ENCODE results near the gene SMIM30.

SMIM30 gene

DNA sequence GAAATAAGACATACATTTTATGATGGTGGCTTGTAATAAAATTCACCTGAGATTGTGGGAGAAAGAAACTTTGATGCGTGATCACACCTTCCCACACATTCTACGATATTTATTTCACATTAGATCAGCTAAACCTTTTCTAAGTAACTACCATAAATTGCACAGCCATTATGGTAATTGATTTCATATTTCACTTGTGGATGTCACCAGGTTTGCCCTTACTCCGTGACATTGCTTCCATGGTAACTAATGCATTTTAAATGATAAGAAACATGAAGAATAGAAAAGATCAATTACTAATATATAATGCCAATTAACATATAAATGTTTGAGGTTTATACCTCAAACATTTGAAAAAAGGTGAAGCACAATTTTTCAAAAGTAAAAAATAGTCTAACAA lies 35.8 kb upstream of the SMIM30 start:
- Histone ChIP-seq H3K27ac (no peak overlapping the region), H3K79me2 (no peaks in the 10 kb centered on the region), H3K4me2 (ENCODE audit: low read length) (no peak overlapping the region), H2AFZ (no peak overlapping the region), H3K9ac (no peak overlapping the region), H3K4me1 (no peaks in the 10 kb centered on the region), H3K36me3 (ENCODE audit: control insufficient read depth, insufficient read depth, low read length) (no peaks in the 10 kb centered on the region), H3K9me3 (ENCODE audit: control insufficient read depth, low read length) (no peaks in the 10 kb centered on the region), H3K4me3 (ENCODE audit: low read depth, low read length) (no peak overlapping the region), H3K27me3 (ENCODE audit: control insufficient read depth, insufficient read depth, low read length) (no peaks in the 10 kb centered on the region)
- TF ChIP-seq CTCF (IDR thresholded peaks at IDR 0.05) = no peak

DNA sequence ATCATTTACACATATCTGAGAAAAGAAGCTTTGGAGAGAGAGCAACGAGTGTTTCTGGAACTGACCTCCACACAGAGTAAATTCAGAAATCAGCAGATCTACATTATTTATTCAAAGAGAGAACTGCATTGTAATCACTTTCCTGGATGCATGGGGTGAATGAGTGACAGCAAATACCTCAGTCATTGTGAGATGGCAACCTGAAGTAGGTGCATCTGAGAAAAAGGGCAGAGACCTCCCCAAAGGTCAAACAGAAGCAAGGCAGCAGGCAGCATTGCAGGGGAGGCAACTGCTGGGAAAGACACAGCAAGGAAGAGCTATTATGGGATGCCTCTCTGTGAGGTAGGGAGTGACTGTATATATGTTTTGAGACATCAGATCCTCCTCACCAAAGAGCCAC lies 26.5 kb upstream of the SMIM30 start:
- Histone ChIP-seq H3K27ac (no peak overlapping the region), H3K9ac (no peak overlapping the region), H3K4me1 (peaks cover 3% of the 10 kb centered on the region), H3K36me3 (ENCODE audit: control insufficient read depth, insufficient read depth, low read length) (no peaks in the 10 kb centered on the region), H3K27me3 (ENCODE audit: control insufficient read depth, insufficient read depth, low read length) (no peaks in the 10 kb centered on the region), H3K79me2 (no peaks in the 10 kb centered on the region), H3K4me2 (ENCODE audit: low read length) (no peak overlapping the region), H3K4me3 (ENCODE audit: low read depth, low read length) (no peak overlapping the region), H3K9me3 (ENCODE audit: control insufficient read depth, low read length) (no peaks in the 10 kb centered on the region), H2AFZ (peak overlapping the region; percentile 43)
- TF ChIP-seq CTCF (IDR thresholded peaks at IDR 0.05) = no peak

GRCh38 chr7:113143486-113144257 lies 25.3 kb upstream of the SMIM30 start:
- Histone ChIP-seq H3K4me3 (ENCODE audit: low read depth, low read length) (no peak overlapping the region), H3K4me1 (peaks cover 3% of the 10 kb centered on the region), H3K79me2 (no peaks in the 10 kb centered on the region), H3K27ac (no peak overlapping the region), H3K9me3 (ENCODE audit: control insufficient read depth, low read length) (no peaks in the 10 kb centered on the region), H3K27me3 (ENCODE audit: control insufficient read depth, insufficient read depth, low read length) (no peaks in the 10 kb centered on the region), H3K9ac (no peak overlapping the region), H3K36me3 (ENCODE audit: control insufficient read depth, insufficient read depth, low read length) (no peaks in the 10 kb centered on the region), H3K4me2 (ENCODE audit: low read length) (no peak overlapping the region), H2AFZ (peak overlapping the region; percentile 26)
- no peak for TF ChIP-seq CTCF (IDR thresholded peaks at IDR 0.05)

GRCh38 chr7:113142385-113143119 lies 24.2 kb upstream of the SMIM30 start:
- Histone ChIP-seq H3K4me2 (ENCODE audit: low read length) (no peak overlapping the region), H3K9ac (no peak overlapping the region), H3K79me2 (no peaks in the 10 kb centered on the region), H3K4me3 (ENCODE audit: low read depth, low read length) (no peak overlapping the region), H3K27me3 (ENCODE audit: control insufficient read depth, insufficient read depth, low read length) (no peaks in the 10 kb centered on the region), H3K27ac (no peak overlapping the region), H3K4me1 (peaks cover 3% of the 10 kb centered on the region), H2AFZ (no peak overlapping the region), H3K36me3 (ENCODE audit: control insufficient read depth, insufficient read depth, low read length) (no peaks in the 10 kb centered on the region), H3K9me3 (ENCODE audit: control insufficient read depth, low read length) (no peaks in the 10 kb centered on the region)
- no peak for TF ChIP-seq CTCF (IDR thresholded peaks at IDR 0.05)
